IgD-negative memory B cell (primary cell): ENCODE results near the gene TNFRSF1B. TPM values are rescaled to one million over a fixed set of nuclear protein-coding genes. Genes with fewer than 3 reads are reported as not detected.
"Not testable (repeated sequence)": the region's sequence is repeated elsewhere in the genome, so short reads cannot be mapped to it uniquely, and the experiment has no call there.

ENCODE experiments used
- H3K27ac Mint-ChIP-seq, 3 donors: one replicate each; pipeline ENCODE4 v1.8.0; 2020 to 2022; ENCODE audit warnings: mild to moderate bottlenecking in 3 of 3, mixed read lengths in 3 of 3, moderate library complexity in 1 of 3
- H3K27me3 Mint-ChIP-seq: one replicate; pipeline ENCODE4 v1.8.0; 2021; ENCODE audit warnings: mixed read lengths
- H3K36me3 Mint-ChIP-seq: one replicate; pipeline ENCODE4 v1.8.0; 2020; ENCODE audit warnings: mild to moderate bottlenecking, mixed read lengths
- H3K4me1 Mint-ChIP-seq, 3 donors: one replicate each; pipeline ENCODE4 v1.8.0; 2020 to 2022; ENCODE audit warnings: mixed read lengths in 3 of 3, mild to moderate bottlenecking in 1 of 3
- H3K4me3 Mint-ChIP-seq, 4 donors: one replicate each; pipeline ENCODE4 v1.8.0; 2020 to 2022; ENCODE audit warnings: mild to moderate bottlenecking in 4 of 4, mixed read lengths in 4 of 4, moderate library complexity in 3 of 4
- H3K9me3 Mint-ChIP-seq, 3 donors: one replicate each; pipeline ENCODE4 v1.8.0; 2020 to 2021; ENCODE audit warnings: mixed read lengths in 3 of 3, mild to moderate bottlenecking in 1 of 3
- polyA plus RNA-seq: library from polyadenylated mRNA; unstranded; fragments of 300-500 nt; fragmentation: Illumina TruSeq; gene quantifications from one replicate; pipeline ENCODE4 v1.2.3, GENCODE V29; 2021

Gene TNFRSF1B
- polyA plus RNA-seq, 1 donor from 2014 or later = 117 TPM

- Mint-ChIP-seq H3K36me3 (peaks cover 4% of the 10 kb centered on the region), H3K4me3 (no peak overlapping the region), H3K9me3 (no peaks in the 10 kb centered on the region), H3K27me3 (peaks cover 6% of the 10 kb centered on the region), H3K27ac (no peak overlapping the region), H3K4me1 (peaks cover 11 to 20% (median 13%) of the 10 kb centered on the region in 3 donors)
These were observed 48.5 kb downstream of the TNFRSF1B start for GRCh38 chr1:12215118-12215961.

- H3K36me3 Mint-ChIP-seq = peaks cover 5% of the 10 kb centered on the region
- H3K27me3 Mint-ChIP-seq = peaks cover 9% of the 10 kb centered on the region
- no peak overlapping the region for H3K4me3 Mint-ChIP-seq
- peaks cover 0 to 4% (median 4%) of the 10 kb centered on the region in 3 donors for H3K4me1 Mint-ChIP-seq
- H3K9me3 Mint-ChIP-seq = peaks cover 0 to 4% (median 3%) of the 10 kb centered on the region in 3 donors
- H3K27ac Mint-ChIP-seq = no peak overlapping the region
These were observed 53.0 kb downstream of the TNFRSF1B start for GRCh38 chr1:12219800-12220199.

GRCh38 chr1:12220890-12221289 lies 54.1 kb downstream of the TNFRSF1B start:
- H3K9me3 Mint-ChIP-seq = peaks cover 0 to 4% (median 3%) of the 10 kb centered on the region in 3 donors
- H3K27me3 Mint-ChIP-seq = peaks cover 8% of the 10 kb centered on the region
- H3K4me3 Mint-ChIP-seq = no peak overlapping the region
- H3K4me1 Mint-ChIP-seq = peaks cover 0 to 4% (median 4%) of the 10 kb centered on the region in 3 donors
- H3K27ac Mint-ChIP-seq = no peak overlapping the region
- H3K36me3 Mint-ChIP-seq = peaks cover 5% of the 10 kb centered on the region

GRCh38 chr1:12222700-12223099 lies 55.9 kb downstream of the TNFRSF1B start:
- not testable (repeated sequence) for H3K4me3 Mint-ChIP-seq, H3K27ac Mint-ChIP-seq, H3K9me3 Mint-ChIP-seq, H3K4me1 Mint-ChIP-seq, H3K36me3 Mint-ChIP-seq, H3K27me3 Mint-ChIP-seq

- H3K9me3 Mint-ChIP-seq, H3K27ac Mint-ChIP-seq, H3K27me3 Mint-ChIP-seq, H3K4me1 Mint-ChIP-seq, H3K36me3 Mint-ChIP-seq: not testable (repeated sequence)
- H3K4me3 Mint-ChIP-seq = peak overlapping the region in 1 of 4 donors; percentile 65
These were observed 57.3 kb downstream of the TNFRSF1B start for GRCh38 chr1:12224092-12224491.

- Mint-ChIP-seq H3K9me3 (no peaks in the 10 kb centered on the region), H3K36me3 (no peaks in the 10 kb centered on the region), H3K4me3 (peak overlapping the region in 3 of 4 donors; percentile 63 to 77 (median 75)), H3K27me3 (peaks cover 2% of the 10 kb centered on the region), H3K27ac (peak overlapping the region in 2 of 3 donors; percentile 51 to 83), H3K4me1 (peaks cover 10 to 13% (median 12%) of the 10 kb centered on the region in 3 donors)
These were observed 62.2 kb downstream of the TNFRSF1B start for GRCh38 chr1:12228979-12229378.

- H3K27me3 Mint-ChIP-seq = peaks cover 2% of the 10 kb centered on the region
- H3K4me1 Mint-ChIP-seq = peaks cover 10 to 13% (median 13%) of the 10 kb centered on the region in 3 donors
- H3K27ac Mint-ChIP-seq = peak overlapping the region in 2 of 3 donors; percentile 51 to 83
- no peaks in the 10 kb centered on the region for H3K36me3 Mint-ChIP-seq
- peak overlapping the region; percentile 62 to 81 (median 70) for H3K4me3 Mint-ChIP-seq
- no peaks in the 10 kb centered on the region for H3K9me3 Mint-ChIP-seq
These were observed 62.6 kb downstream of the TNFRSF1B start for GRCh38 chr1:12229386-12229834.

GRCh38 chr1:12229835-12230548 lies 63.2 kb downstream of the TNFRSF1B start, which contains the start of gene VPS13D:
TSS of gene VPS13D (plus strand) at chr1:12230030. CDS start at chr1:12234267, 4,237 bp downstream.
- Mint-ChIP-seq H3K4me3 (peak within 1 kb of the TSS; percentile 90 to 97 (median 96)), H3K27ac (peak within 1 kb of the TSS in 2 of 3 donors; percentile 51 to 88), H3K27me3 (peaks cover 2% of the 10 kb centered on the region), H3K4me1 (peaks cover 10 to 13% (median 13%) of the 10 kb centered on the region in 3 donors), H3K36me3 (no peaks in the 10 kb centered on the region), H3K9me3 (no peaks in the 10 kb centered on the region)

GRCh38 chr1:12230549-12231275 lies 63.9 kb downstream of the TNFRSF1B start:
- Mint-ChIP-seq H3K27ac (peak overlapping the region in 2 of 3 donors; percentile 56 to 88), H3K9me3 (no peaks in the 10 kb centered on the region), H3K36me3 (no peaks in the 10 kb centered on the region), H3K27me3 (peaks cover 2% of the 10 kb centered on the region), H3K4me3 (peak overlapping the region; percentile 90 to 97 (median 96)), H3K4me1 (peaks cover 10 to 16% (median 13%) of the 10 kb centered on the region in 3 donors)

- Mint-ChIP-seq H3K9me3 (no peaks in the 10 kb centered on the region), H3K27me3 (peaks cover 2% of the 10 kb centered on the region), H3K36me3 (no peaks in the 10 kb centered on the region), H3K4me3 (peak overlapping the region; percentile 90 to 97 (median 96)), H3K27ac (peak overlapping the region in 1 of 3 donors; percentile 56), H3K4me1 (peaks cover 10 to 16% (median 13%) of the 10 kb centered on the region in 3 donors)
These were observed 64.4 kb downstream of the TNFRSF1B start for GRCh38 chr1:12231276-12231595.

GRCh38 chr1:12232221-12232620 lies 65.4 kb downstream of the TNFRSF1B start:
- H3K4me3 Mint-ChIP-seq = peak overlapping the region in 3 of 4 donors; percentile 54 to 97 (median 96)
- peaks cover 1% of the 10 kb centered on the region for H3K36me3 Mint-ChIP-seq
- no peaks in the 10 kb centered on the region for H3K9me3 Mint-ChIP-seq
- peaks cover 2% of the 10 kb centered on the region for H3K27me3 Mint-ChIP-seq
- no peak overlapping the region for H3K27ac Mint-ChIP-seq
- peaks cover 10 to 16% (median 13%) of the 10 kb centered on the region in 3 donors for H3K4me1 Mint-ChIP-seq

GRCh38 chr1:12244078-12244477 lies 77.3 kb downstream of the TNFRSF1B start:
- Mint-ChIP-seq H3K4me3 (no peak overlapping the region), H3K27me3 (no peaks in the 10 kb centered on the region), H3K4me1 (peaks cover 0 to 1% (median 0%) of the 10 kb centered on the region in 3 donors), H3K9me3 (no peaks in the 10 kb centered on the region), H3K27ac (no peak overlapping the region), H3K36me3 (peaks cover 5% of the 10 kb centered on the region)

- Mint-ChIP-seq H3K36me3 (peaks cover 5% of the 10 kb centered on the region), H3K27ac (no peak overlapping the region), H3K4me3 (no peak overlapping the region), H3K27me3 (no peaks in the 10 kb centered on the region), H3K4me1 (peaks cover 0 to 1% (median 0%) of the 10 kb centered on the region in 3 donors), H3K9me3 (no peaks in the 10 kb centered on the region)
These were observed 77.8 kb downstream of the TNFRSF1B start for GRCh38 chr1:12244585-12244984.

GRCh38 chr1:12245116-12245515 lies 78.3 kb downstream of the TNFRSF1B start:
- no peaks in the 10 kb centered on the region for H3K4me1 Mint-ChIP-seq
- no peaks in the 10 kb centered on the region for H3K27me3 Mint-ChIP-seq
- H3K9me3 Mint-ChIP-seq = no peaks in the 10 kb centered on the region
- no peak overlapping the region for H3K27ac Mint-ChIP-seq
- H3K4me3 Mint-ChIP-seq = no peak overlapping the region
- peaks cover 5% of the 10 kb centered on the region for H3K36me3 Mint-ChIP-seq
